COR-L47 (cell line): ENCODE data around the gene CMTM8.
A peak's percentile ranks its signal among the peaks of the same experiment; 100 is the strongest.
"Not testable (repeated sequence)": the region's sequence is repeated elsewhere in the genome, so short reads cannot be mapped to it uniquely, and the experiment has no call there.

Source experiments
- DNase-seq: peaks from one replicate; lab custom pipeline; 2025; lab: John Stamatoyannopoulos, UW

Gene CMTM8

DNA sequence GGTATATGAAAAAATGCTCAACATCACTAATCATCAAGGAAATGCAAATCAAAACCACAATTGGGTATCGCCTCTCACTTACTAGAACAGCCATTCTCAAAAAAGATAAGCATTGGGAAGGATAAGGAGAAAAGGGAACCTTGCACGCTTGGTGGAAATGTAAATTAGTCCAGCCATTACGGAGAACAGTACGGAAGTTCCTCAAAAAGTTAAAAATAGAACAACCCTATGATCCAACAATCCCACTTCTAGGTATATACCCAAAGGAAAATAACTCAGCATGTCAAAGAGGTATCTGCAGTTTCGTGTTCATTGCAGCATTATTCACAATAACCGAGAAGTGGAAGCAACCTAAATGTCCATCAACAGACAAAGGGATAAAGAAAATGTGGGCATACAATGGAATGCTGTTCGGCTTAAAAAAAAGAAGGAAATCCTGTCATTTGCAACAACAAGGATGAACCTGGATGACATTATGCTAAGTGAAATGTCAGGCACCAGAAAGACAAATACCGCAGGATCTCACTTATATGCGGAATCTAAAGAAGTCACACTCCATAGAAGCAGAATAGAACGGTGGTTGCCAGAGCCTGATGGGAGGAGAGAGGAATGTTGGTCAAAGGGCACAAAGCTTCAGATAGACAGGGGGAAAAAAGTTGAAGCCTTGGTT, 141.5 kb downstream of the CMTM8 start:
- no peak for DNase-seq

DNA sequence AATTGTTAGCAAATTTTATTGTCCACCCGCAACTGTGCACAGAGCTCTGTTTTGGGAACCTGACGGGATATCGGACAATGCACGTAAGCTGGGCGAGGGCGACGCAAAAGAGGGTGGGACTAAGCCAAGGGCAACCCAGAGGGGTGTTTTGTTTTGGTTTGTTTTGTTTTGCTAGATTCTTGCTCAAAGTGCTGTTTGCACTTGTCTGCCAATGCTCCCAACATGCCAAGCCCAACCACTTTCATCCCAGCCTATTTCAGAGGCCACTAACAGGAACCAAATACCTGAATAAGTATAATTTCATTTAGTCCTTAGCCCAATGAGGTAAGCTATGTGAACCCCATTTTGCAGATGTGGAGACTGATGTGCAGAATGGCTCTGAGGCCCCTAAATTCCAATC, 143.4 kb downstream of the CMTM8 start:
- no peak for DNase-seq

DNA sequence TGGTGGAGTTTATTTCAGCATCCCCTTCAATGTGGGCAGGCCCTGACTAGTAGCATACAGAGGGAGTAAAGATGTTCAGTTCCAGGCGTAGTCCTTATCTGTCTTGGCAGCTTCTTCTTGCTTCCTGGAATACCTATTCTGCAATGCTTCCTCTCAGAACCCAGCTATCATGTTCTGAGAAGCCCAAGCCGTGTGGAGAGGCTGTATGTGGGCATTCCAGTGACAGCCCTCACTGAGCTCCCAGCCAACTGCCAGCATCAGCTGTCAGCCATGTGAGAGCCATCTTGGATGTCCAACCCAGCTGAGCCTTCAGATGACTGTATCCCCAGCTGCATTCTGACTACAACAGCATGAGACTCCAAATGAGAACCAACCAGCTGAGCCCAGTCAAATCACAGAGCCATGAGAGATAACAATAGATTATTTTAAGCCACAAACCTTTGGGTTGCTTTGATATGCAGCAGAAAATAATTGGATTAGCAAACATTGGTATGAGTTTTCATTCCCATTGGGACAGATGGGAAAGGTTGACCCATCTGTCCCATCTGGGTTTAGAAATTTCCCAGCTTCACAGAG, 144.7 kb downstream of the CMTM8 start:
- DNase-seq, result no peak

DNA sequence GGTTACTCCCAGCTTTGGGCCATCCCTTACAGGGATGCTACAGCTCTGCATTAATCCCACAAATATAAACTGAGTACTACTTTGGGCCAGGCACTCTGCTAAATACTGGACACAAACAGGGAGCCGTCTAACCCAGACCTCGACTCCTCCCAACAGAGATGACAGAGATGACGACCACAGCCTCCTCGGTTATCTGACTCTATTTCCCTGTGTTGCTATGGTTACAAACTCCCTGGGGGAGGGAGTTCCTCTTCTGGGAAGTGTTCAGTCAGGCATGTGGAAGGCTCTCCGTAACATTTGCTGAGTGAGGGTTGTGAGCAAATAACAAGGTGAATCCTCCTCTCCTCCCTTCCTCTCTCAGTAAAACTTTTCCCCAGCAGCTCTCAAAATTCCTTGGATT, 146.5 kb downstream of the CMTM8 start:
- DNase-seq, result no peak

DNA sequence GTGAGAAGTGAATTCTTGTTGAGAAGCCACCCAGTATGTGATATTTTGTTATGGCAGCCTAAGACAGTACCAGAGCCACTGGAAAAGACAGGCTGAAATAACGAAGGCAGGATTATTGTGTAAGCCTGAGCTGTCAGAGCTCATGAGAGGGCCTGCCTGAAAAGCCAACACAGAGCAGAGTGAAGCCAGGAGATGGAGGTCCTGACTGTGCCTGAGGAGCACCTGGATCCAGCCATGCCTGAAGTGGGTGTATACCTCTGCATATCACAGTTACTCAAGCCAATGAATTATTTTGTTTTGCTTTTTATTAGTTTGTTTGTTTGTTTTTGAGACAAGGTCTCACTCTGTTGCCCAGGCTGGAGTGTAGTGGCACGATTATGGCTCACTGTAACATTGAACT, 149.0 kb downstream of the CMTM8 start:
- no peak for DNase-seq

DNA sequence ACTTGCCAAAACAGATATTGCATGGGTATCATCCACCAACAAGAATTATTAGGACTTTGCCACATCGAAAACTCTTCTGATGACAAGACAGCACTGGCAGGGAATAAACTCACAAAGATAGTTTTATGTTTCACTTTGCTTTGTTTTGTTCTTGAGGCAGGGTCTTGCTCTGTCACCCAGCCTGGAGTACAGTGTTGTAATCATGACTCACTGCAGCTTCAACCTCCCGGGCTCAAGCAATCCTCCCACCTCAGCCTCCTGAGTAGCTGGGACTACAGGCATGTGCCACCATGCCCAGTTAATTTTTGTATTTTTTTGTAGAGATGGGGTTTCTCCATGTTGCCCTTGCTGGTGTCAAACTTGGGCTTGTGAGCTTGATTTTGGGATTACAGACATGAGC, 151.1 kb downstream of the CMTM8 start:
- DNase-seq, result not testable (repeated sequence)

DNA sequence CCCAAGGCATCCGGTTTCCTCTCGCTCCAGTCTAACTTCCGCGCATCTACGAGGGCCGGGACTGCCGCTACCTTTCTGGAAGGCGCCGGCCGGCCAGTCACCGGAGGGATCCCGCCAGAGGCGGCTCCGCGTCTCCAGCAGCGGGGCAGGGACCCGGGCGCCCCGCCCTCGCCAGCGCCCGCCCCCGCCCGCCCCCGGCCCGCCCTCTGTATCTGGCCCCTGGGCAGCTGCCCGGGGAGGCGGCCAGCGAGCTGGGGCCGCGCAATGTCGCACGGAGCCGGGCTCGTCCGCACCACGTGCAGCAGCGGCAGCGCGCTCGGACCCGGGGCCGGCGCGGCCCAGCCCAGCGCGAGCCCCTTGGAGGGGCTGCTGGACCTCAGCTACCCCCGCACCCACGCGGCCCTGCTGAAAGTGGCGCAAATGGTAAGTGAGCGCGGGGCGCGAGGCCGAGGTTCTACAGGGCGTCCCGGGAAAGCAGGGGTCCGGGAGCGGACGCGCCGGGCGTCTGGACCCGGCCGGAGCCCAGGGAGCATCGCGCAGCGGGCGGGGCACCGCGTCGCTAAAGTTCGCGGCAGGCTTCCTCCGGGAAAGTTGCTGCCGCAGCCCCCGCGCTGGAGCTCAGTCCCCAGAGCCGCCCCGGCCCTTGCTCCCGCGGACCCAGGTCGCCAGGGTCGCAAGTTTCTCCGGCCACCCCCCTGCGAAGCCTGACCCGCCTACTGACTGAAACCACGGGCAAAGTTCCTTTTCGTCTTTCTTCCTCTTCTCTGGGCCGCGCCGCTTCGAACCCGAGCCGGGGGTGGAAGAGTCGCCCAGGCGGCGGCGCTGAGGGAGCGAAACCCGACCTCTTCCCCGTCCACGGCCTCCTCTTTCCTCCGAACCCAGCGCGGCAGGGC, 153.4 kb downstream of the CMTM8 start, which contains the start of gene CMTM7:
Gene CMTM7, plus strand, starts transcription at position 211 of the 893 bp plus-strand sequence. Its CDS starts 54 bp downstream, at position 265.
- no peak for DNase-seq

DNA sequence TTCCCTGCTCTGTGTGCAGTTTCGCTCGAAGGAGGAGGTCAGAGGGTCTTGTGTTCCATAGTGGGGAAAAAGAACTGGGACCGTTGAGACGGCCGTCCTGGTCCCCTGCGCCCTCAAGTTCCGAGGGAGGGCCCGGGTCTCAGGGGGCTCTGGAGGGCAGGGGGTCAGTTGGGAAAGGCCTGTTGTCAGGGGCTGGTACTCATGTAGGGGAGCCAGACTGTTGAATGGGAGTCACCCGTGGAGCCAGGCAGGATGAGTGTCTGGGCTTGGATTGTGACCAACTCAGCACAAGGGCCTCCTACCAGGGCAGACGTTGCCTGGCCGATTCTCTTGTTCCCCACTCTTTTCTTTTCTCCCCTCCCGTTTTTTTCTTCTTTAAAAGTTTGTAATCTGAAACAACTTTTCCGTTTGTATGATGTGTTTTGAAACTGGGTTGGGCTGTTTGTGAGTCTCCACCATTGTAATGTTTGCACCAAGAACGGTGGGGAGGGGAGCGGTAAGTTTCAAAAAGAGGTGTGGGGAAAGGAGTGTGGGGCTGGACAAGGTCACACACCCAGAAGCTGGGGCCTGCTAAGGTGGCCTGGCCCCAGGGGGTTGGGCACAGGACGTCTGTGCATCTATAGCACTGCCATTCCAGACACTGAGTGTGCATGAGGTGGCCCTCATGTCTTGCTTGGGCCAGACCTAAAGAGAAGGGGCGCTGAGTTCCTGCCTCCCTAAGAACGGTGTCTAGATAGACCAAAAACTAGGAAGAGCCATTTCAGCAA, 154.2 kb downstream of the CMTM8 start:
- no peak for DNase-seq

DNA sequence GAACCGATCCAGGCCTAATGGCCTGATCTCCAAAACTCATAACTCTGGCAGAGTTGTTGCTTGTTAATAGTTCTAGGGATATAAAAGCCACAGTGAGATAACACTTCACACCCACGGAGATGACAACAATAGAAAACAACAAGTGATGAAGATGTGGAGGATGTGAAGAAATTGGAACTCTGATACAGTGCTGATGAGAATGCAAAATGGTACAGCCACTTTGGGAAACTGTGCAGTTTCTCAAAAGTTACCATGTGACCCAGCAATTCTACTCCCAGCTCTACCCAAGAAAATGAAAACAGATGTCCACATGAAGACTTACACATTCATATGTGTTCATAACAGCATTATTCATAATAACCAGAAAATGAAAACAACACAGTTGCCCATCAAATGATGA, 157.0 kb downstream of the CMTM8 start:
- no peak for DNase-seq

DNA sequence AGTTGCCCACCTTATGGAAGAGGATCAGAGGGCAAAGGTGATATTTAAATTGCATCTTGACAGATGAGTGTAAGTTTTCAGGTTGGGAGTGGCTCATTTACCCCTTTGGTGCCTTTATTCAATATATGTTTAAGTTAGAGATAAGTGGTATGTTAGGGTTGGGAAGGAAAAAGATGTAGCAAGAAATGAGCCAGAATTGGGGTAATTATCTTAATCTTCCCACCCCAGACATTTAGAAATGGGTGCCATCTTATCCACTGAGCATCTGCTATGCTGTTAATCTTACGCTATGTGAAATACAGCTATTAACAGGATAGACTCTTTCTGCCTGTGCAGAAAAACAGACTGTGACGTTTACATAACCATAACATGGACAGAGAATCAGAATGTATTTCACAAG, 159.5 kb downstream of the CMTM8 start:
- no peak for DNase-seq

DNA sequence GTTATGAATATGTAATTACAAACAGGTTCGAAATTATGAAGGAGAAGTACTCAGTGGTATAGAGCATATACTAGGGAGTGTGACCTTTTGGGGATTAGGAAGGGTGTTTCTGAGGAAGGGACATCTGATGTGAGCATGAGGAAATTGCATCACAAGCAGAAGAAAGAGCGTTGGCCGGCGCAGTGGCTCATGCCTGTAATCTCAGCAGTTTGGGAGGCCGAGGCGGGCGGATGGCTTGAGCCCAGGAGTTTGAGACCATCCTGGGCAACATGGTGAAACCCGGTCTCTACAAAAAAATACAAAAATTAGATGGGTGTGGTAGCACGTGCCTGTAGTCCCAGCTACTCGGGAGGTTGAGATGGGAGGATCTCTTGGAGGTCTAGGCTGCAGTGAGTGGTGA, 160.1 kb downstream of the CMTM8 start:
- DNase-seq, result no peak

DNA sequence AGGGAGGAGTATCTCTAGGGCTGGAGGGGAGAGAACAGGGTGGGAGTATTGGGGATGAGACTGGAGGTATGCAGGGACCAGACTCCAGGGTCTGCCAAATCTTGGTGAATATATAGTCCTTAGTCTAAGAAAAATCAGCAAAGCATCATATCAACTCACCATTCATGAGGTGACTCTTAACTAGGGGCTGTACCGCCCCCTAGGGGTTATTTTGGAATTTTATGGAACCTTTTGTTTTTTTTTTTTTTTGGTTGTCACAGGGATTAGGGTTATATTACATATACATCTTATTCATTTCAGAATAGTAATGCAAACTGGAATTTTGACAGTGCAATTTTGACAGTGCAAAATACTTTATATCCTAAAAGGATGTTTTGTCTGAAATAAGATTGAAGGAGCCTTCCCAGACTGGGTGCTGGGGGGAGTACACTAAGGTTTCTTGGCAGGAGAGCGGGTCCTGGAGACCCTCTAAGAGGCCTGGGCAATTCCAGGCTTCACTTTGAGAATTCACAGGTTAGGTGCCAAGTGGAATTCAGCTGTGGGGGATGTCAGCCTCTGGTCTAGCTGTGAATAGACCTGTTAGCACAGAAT, 160.6 kb downstream of the CMTM8 start:
- DNase-seq, result peak; percentile 7

DNA sequence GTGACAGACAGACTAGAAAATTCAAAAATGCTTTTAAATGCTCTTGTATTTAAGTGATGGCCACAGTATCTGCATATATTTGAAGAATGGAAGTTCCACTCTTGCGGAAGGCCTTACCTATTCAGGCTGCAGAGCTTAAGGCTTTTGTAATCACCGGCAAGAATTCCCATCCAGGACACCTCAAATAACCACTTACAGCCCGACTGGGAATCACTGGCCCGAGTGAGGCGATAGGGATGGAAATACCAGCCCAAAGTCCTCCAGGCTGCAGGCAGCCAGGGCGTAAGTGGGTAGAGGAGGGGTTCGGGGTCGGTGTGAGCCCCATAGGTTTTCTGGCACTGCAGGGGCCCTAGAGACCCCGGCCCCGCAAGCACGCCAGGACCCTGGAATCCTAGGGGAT, 162.6 kb downstream of the CMTM8 start:
- DNase-seq, result no peak

DNA sequence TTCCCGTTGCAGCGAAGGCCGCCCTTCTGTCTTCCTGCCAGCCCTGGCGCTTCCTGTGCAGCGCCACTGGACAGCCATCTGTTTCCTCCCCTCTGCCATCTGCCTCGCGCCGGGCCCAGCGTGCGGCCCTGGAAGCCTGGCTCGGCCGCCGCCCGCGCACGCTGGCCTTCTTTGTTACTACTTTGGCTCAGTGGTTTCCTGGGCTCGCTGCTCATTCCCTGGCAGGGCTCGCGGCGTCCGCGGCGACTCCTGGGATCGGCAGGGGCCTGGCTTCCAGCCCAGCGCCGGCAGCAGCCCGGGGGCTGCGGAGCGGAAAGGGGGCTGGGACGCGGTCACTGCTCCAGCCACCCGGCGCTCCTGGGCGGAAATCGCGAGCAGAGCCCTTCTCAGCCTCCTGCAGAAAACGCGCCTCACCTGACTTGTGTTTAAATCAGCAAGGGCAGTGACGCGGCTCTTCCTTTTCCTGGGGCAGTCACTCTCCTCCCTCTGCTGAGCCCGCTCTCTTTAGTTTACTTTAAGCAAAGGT, 163.1 kb downstream of the CMTM8 start:
- peak; percentile 57 for DNase-seq

DNA sequence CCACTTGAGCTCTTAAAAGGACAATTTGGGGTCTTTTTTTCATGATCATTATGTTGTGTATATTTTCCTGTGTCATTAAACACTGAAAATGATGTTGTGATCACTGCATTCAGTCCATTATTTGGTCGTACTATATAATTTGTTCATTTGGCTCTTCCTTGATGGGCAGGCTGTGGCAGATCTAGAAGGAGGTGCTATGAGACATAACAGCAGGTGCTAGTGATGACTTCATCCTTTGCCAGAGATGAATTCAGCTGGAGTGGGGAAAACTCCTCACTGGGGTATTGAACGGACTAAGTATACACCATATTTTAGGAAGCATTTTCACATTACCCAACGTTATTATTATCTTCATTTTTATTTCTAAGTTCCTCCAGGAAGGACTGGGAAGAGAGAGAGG, 165.2 kb downstream of the CMTM8 start:
- DNase-seq, result peak; percentile 24

DNA sequence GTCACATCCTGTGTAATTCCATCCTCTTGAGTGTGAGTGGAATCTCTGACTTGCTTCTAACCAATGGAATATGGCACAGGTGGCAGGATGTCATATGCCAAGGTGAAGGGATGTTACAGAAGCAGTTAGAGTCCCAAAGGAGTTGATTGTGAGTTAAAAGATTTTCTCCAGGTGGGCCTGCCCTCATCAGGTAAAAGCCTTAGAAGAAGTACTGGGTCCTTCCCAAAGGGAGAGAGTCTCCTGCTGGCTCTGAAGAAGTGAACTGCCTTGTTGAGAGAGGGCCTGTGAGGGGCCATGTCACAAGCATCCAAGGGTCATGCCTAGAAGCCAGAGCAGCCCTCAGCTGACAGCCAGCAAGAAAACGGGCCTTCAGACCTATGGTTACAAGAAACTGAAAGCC, 166.2 kb downstream of the CMTM8 start:
- DNase-seq, result no peak

DNA sequence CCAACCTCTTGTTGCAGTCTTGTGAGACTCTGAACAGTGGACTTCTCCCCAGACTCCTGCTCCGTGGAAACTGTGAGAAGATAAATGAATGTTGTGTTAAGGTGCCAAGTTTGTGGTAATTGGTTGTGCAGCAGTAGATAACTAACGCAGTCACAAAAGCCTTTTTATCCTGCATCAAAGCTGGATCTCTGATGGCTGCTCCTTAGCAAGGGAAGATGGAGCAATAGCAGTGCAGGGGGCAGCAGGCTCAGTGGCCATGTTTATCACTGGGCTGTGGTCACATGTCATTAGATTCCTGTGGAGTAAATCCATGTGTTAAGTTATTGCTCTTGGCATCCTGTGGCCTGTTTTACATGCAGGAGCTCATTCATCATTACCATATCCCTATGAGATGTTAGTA, 166.7 kb downstream of the CMTM8 start:
- no peak for DNase-seq

DNA sequence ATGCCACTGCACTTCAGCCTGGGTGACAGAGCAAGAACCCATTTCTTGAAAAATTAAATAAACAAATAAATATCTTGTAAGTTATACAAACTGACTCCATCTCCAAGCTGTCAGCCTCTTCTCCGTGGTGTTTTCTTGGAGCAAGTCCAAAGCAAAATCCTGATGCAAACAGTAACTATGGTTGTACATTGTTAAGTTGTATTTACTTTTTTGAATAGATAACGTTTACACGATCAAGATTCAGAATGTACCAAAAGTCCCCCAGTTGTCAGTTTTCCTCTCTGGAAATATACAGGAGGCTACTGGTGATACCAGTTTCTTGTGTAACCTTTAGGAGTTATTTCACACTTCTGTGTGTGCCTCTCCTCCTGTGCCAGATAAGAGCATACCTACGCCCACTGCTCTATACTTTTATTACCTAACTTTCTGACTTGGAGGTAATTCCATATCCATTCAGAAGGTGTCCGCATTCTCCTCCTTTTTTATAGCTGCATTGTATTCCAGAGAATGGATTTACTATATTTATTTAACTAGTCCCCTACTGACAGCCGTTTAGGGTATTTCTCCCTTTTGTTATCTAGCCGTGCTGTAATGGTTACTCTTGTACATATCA, 167.3 kb downstream of the CMTM8 start:
- DNase-seq, result no peak

DNA sequence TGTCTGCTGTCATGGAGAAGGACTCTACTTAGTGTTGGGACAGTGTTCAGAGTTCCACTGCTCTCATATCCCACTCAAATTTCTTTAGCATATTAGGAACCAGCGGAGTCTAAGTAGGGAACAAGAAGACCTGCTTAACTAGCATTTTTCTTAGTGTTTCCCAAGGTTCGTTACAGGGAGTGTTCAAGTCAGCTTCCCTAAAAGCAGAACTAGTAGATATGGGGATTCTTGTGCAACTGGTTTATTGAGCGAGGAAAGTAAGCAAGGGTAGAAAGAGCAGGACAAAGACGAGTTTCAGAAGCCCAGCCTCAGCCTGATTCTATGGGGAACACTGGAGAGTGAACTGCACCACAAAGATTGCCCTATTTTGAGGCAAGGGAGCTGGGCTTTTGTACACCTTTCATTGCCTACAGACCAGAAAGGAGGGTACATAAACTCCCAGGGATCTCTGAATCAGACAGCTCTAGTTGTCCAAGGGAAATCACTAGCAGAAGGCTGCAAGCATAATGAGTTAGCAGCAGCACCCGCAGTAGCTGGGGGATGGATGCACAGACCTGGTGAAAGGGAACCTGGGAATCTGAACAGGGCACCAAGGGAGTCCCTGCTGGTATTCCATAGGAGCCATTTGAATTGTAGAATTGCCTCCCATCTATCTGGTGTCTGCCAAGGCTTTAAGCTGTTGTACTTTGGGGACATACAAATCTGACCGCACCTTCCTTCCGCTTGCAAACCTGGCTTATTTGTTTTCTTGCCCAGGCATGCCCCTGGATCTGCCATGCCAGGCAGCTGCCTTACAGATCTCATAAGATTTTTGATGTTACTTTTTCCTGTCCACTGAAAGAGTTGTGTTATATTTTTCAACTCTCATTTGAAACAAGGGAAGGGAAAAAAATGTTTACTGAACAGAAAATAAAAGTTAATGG, 168.3 kb downstream of the CMTM8 start:
- peak; percentile 9 for DNase-seq
